ENCODE measurements around the gene IGSF23. TPM values are rescaled to one million over a fixed set of nuclear protein-coding genes. Genes with fewer than 3 reads are reported as not detected.

The IGSF23 gene
- total RNA-seq, 5 donors from 2014 or later (not counting 1 experiment from before 2014, with no cell fraction given): not detected

DNA sequence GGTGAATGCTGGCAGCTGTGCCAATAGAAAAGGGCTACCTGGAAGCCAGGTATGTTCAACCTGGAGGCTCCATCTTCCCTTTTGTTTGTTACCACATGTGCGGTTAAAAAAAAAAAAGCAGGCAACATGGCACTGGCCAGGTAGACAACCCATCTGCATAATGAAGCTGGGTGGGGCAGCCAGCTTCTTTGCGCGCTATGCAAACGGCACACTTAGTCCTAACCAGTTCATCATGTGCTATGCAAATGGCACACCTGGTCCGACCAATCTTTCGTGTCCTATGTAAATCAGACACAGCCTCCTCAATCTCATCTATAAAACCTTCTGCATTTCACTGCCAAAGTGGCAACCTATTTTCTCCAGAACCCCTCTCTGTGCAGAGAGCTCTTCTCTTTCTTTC lies 11.3 kb upstream of the IGSF23 start:
- Mint-ChIP-seq H3K4me1 (peaks cover 3 to 6% (median 5%) of the 10 kb centered on the region in 3 donors), H3K9me3 (peaks cover 0 to 13% (median 10%) of the 10 kb centered on the region in 3 donors), H3K27me3 (peaks cover 10 to 14% of the 10 kb centered on the region in 2 donors), H3K36me3 (no peaks in the 10 kb centered on the region), H3K4me3 (no peak overlapping the region), H3K27ac (no peak overlapping the region)
- CTCF ChIA-PET: no interaction called here
- Histone ChIP-seq H3K27ac (ENCODE audit: low read length) (no peak overlapping the region), H3K4me1 (ENCODE audit: control insufficient read depth in 1 of 2, extremely low read depth in 1 of 2, insufficient read depth in 2 of 2, low read length in 2 of 2) (peaks cover 0 to 4% of the 10 kb centered on the region in 2 experiments), H3K9me3 (no peaks in the 10 kb centered on the region), H3K4me3 (ENCODE audit: control insufficient read depth in 1 of 2, extremely low read depth in 1 of 2, low read length in 1 of 2) (no peak overlapping the region), H3K27me3 (replicated peaks in 1 of 2; ENCODE audit: control insufficient read depth in 2 of 2, extremely low read depth in 1 of 2, insufficient read depth in 2 of 2, low read length in 1 of 2) (peaks cover 0 to 2% of the 10 kb centered on the region in 2 experiments), H3K36me3 (ENCODE audit: control insufficient read depth in 2 of 2, extremely low read depth in 1 of 2, insufficient read depth in 1 of 2, low read length in 1 of 2) (no peaks in the 10 kb centered on the region)
- POLR2A ChIA-PET: no interaction called here
- 85% methylated on average over 6 of the region's 6 CpGs for WGBS (ENCODE audit: insufficient coverage)
- ATAC-seq (replicated peaks in 1 of 4) (no peak), DNase-seq (no peak)

DNA sequence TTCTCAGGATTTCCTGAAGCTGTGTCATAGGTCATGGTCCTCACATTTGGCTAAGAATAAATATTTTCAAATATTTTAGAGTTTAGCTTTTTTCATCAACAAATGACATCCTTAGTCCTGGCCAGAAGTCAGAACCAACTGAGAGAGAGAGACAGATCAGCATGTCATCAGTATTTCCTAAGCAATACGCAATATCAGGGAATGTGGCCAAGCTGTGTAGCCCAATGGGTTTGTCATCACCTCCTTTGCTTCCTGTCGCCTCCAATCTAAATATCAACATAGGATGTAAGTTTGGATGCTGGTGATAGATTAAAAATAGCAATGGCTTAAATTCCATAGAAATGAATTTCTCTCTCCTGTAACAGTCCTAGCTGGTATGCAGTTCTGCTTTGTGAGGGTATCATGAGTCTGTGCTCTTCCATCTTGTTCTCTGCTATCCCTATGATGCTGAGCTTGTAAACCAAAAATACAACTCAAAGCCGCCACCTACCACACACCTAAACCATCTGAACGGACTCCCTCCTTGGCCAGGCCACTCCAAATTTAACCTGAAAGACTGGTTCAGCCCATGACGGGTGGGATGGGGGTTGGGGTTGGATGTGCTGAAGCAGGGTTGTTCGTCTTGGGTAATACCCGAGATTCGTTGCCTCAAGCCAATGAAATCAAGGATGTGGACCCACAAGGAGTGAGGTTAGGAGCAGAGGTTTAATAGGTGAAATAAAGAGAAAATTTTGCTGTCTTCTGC lies 10.0 kb upstream of the IGSF23 start:
- Mint-ChIP-seq H3K4me3 (no peak overlapping the region), H3K27ac (no peak overlapping the region), H3K36me3 (no peaks in the 10 kb centered on the region), H3K27me3 (peaks cover 7 to 9% of the 10 kb centered on the region in 2 donors), H3K4me1 (peaks cover 11 to 17% (median 15%) of the 10 kb centered on the region in 3 donors), H3K9me3 (peaks cover 0 to 10% (median 5%) of the 10 kb centered on the region in 3 donors)
- peaks cover 2 to 4% of the 10 kb centered on the region in 2 experiments for H3K4me1 ChIP-seq (ENCODE audit: control insufficient read depth in 1 of 2, extremely low read depth in 1 of 2, insufficient read depth in 2 of 2, low read length in 2 of 2)
- ATAC-seq (replicated peaks in 1 of 4) (no peak), DNase-seq (no peak)
- no peak overlapping the region for H3K4me3 ChIP-seq (ENCODE audit: control insufficient read depth in 1 of 2, extremely low read depth in 1 of 2, low read length in 1 of 2)
- WGBS (ENCODE audit: insufficient coverage): 82% methylated on average over 3 of the region's 8 CpGs
- no peaks in the 10 kb centered on the region for H3K9me3 ChIP-seq
- POLR2A ChIA-PET: no interaction called here
- no peaks in the 10 kb centered on the region for H3K36me3 ChIP-seq (ENCODE audit: control insufficient read depth in 2 of 2, extremely low read depth in 1 of 2, insufficient read depth in 1 of 2, low read length in 1 of 2)
- peaks cover 0 to 2% of the 10 kb centered on the region in 2 experiments for H3K27me3 ChIP-seq (replicated peaks in 1 of 2; ENCODE audit: control insufficient read depth in 2 of 2, extremely low read depth in 1 of 2, insufficient read depth in 2 of 2, low read length in 1 of 2)
- no peak overlapping the region for H3K27ac ChIP-seq (ENCODE audit: low read length)
- CTCF ChIA-PET: no interaction called here

DNA sequence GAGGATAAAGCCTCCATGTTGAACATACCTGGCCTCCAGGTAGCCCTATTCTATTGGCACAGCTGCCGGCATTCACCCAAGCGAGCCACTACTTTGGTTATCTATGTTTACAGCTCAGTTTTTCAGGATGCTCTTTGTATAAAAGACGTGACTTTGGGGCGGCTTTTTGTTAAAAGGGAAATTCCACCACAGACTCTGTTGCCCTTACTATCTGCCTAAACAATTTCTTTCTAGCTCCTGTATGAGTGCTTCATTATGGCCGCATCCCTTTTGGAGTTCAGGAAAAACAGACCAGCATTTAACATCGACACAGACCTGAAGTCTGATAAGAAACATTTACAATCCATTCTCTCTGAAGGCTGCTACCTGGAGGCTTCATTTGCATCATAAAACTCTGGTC lies 9.1 kb upstream of the IGSF23 start:
- Histone ChIP-seq H3K9me3 (no peaks in the 10 kb centered on the region), H3K4me3 (ENCODE audit: control insufficient read depth in 1 of 2, extremely low read depth in 1 of 2, low read length in 1 of 2) (no peak overlapping the region), H3K27me3 (replicated peaks in 1 of 2; ENCODE audit: control insufficient read depth in 2 of 2, extremely low read depth in 1 of 2, insufficient read depth in 2 of 2, low read length in 1 of 2) (no peaks in the 10 kb centered on the region), H3K4me1 (ENCODE audit: control insufficient read depth in 1 of 2, extremely low read depth in 1 of 2, insufficient read depth in 2 of 2, low read length in 2 of 2) (peaks cover 2 to 4% of the 10 kb centered on the region in 2 experiments), H3K27ac (ENCODE audit: low read length) (no peak overlapping the region), H3K36me3 (ENCODE audit: control insufficient read depth in 2 of 2, extremely low read depth in 1 of 2, insufficient read depth in 1 of 2, low read length in 1 of 2) (no peaks in the 10 kb centered on the region)
- no peak for ATAC-seq (replicated peaks in 1 of 4)
- Mint-ChIP-seq H3K36me3 (no peaks in the 10 kb centered on the region), H3K4me1 (peaks cover 11 to 17% (median 15%) of the 10 kb centered on the region in 3 donors), H3K4me3 (no peak overlapping the region), H3K27ac (no peak overlapping the region), H3K9me3 (peaks cover 0 to 9% (median 0%) of the 10 kb centered on the region in 3 donors), H3K27me3 (peaks cover 5 to 6% of the 10 kb centered on the region in 2 donors)
- no peak for DNase-seq
- ChIA-PET CTCF (no interaction called here), POLR2A (no interaction called here)
- 80% methylated on average over 2 of the region's 6 CpGs for WGBS (ENCODE audit: insufficient coverage)

DNA sequence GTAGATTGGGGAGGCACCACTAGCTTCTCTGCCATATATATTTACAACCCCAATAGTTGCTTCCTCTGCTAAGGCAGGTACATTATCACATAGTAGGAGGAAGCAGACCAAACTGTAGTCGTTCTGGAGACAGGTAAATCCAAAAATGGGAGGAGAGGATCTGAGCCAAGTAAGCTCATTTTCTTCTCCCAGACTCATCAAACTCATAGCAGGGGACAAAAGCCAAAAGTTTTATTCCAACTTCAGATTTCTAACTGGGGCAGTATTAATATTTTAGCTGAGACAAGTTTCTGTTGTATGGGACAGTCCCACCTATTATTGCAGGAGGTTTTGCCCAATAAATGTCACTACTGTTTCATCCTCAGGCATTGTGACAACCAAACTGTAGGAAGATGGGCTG lies 7.8 kb upstream of the IGSF23 start:
- ATAC-seq (replicated peaks in 1 of 4): no peak
- DNase-seq: no peak
- ChIA-PET CTCF (no interaction called here), POLR2A (no interaction called here)
- no peaks in the 10 kb centered on the region for H3K36me3 ChIP-seq (ENCODE audit: control insufficient read depth in 2 of 2, extremely low read depth in 1 of 2, insufficient read depth in 1 of 2, low read length in 1 of 2)
- peaks cover 0 to 4% (median 0%) of the 10 kb centered on the region in 3 donors for H3K9me3 Mint-ChIP-seq
- peaks cover 0 to 4% of the 10 kb centered on the region in 2 donors for H3K27me3 Mint-ChIP-seq
- H3K27me3 ChIP-seq (replicated peaks in 1 of 2; ENCODE audit: control insufficient read depth in 2 of 2, extremely low read depth in 1 of 2, insufficient read depth in 2 of 2, low read length in 1 of 2): no peaks in the 10 kb centered on the region
- H3K27ac Mint-ChIP-seq: no peak overlapping the region
- no peak overlapping the region for H3K4me3 ChIP-seq (ENCODE audit: control insufficient read depth in 1 of 2, extremely low read depth in 1 of 2, low read length in 1 of 2)
- no peak overlapping the region for H3K4me3 Mint-ChIP-seq
- peaks cover 11 to 17% (median 15%) of the 10 kb centered on the region in 3 donors for H3K4me1 Mint-ChIP-seq
- peaks cover 2 to 4% of the 10 kb centered on the region in 2 experiments for H3K4me1 ChIP-seq (ENCODE audit: control insufficient read depth in 1 of 2, extremely low read depth in 1 of 2, insufficient read depth in 2 of 2, low read length in 2 of 2)
- no peaks in the 10 kb centered on the region for H3K9me3 ChIP-seq
- no CpG with 5 or more reads among the region's 1 CpG for WGBS (ENCODE audit: insufficient coverage)
- no peaks in the 10 kb centered on the region for H3K36me3 Mint-ChIP-seq
- no peak overlapping the region for H3K27ac ChIP-seq (ENCODE audit: low read length)

DNA sequence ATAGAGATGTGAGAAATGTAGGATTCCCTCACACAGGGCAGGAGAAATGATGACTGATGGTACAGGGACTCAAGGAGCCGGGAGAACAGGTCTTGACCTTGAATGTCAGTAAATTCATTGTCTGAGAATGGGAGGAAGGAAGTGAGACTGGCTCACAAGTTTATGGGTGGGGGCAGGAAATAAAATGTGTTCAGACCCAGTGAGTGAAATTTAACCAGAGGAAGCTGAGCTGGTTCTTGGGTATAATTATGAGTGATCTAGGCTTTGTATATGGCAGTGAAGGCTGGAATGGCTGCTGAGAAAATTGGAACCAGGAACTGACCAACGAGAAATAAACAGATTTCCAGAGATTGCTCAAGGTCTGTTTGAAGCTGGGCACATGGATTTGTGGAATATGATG lies 6.3 kb upstream of the IGSF23 start:
- Histone ChIP-seq H3K4me3 (ENCODE audit: control insufficient read depth in 1 of 2, extremely low read depth in 1 of 2, low read length in 1 of 2) (no peak overlapping the region), H3K27me3 (replicated peaks in 1 of 2; ENCODE audit: control insufficient read depth in 2 of 2, extremely low read depth in 1 of 2, insufficient read depth in 2 of 2, low read length in 1 of 2) (peaks cover 0 to 3% of the 10 kb centered on the region in 2 experiments), H3K4me1 (ENCODE audit: control insufficient read depth in 1 of 2, extremely low read depth in 1 of 2, insufficient read depth in 2 of 2, low read length in 2 of 2) (peaks cover 2 to 4% of the 10 kb centered on the region in 2 experiments), H3K36me3 (ENCODE audit: control insufficient read depth in 2 of 2, extremely low read depth in 1 of 2, insufficient read depth in 1 of 2, low read length in 1 of 2) (no peaks in the 10 kb centered on the region), H3K9me3 (no peaks in the 10 kb centered on the region), H3K27ac (ENCODE audit: low read length) (no peak overlapping the region)
- Mint-ChIP-seq H3K27ac (peak overlapping the region; percentile 55 to 61), H3K27me3 (peaks cover 0 to 3% of the 10 kb centered on the region in 2 donors), H3K4me1 (peaks cover 11 to 17% (median 15%) of the 10 kb centered on the region in 3 donors), H3K4me3 (peak overlapping the region in 1 of 3 donors; percentile 58), H3K9me3 (peaks cover 0 to 4% (median 0%) of the 10 kb centered on the region in 3 donors), H3K36me3 (no peaks in the 10 kb centered on the region)
- POLR2A ChIA-PET: no interaction called here
- ATAC-seq (replicated peaks in 1 of 4): peak; percentile 52 to 73 (median 58)
- CTCF ChIA-PET: no interaction called here
- 12% methylated on average over 2 of the region's 2 CpGs for WGBS (ENCODE audit: insufficient coverage)
- DNase-seq: peak in 1 of 35 experiments; percentile 5

DNA sequence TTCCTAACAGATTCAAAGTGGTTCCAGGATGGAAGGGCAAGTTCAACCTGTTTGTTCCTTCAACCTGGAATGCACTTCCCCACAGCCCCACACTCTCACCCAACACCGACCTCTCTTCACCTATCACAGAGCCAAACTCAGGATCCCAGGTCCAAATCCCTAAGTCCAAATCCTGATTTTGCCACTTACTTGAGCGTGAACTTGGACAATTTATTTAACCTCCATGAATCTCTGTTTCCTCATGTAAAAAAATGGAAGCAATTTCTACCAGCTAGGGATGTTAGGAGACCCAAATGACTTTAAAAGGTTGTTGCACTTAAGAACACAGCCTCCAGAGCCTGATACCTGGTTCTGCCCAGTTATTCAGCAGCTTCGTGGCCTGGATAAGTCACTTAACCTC lies 5.4 kb upstream of the IGSF23 start:
- Histone ChIP-seq H3K9me3 (no peaks in the 10 kb centered on the region), H3K4me1 (ENCODE audit: control insufficient read depth in 1 of 2, extremely low read depth in 1 of 2, insufficient read depth in 2 of 2, low read length in 2 of 2) (peaks cover 2 to 4% of the 10 kb centered on the region in 2 experiments), H3K27me3 (replicated peaks in 1 of 2; ENCODE audit: control insufficient read depth in 2 of 2, extremely low read depth in 1 of 2, insufficient read depth in 2 of 2, low read length in 1 of 2) (peaks cover 0 to 3% of the 10 kb centered on the region in 2 experiments), H3K36me3 (ENCODE audit: control insufficient read depth in 2 of 2, extremely low read depth in 1 of 2, insufficient read depth in 1 of 2, low read length in 1 of 2) (no peaks in the 10 kb centered on the region), H3K4me3 (ENCODE audit: control insufficient read depth in 1 of 2, extremely low read depth in 1 of 2, low read length in 1 of 2) (no peak overlapping the region), H3K27ac (ENCODE audit: low read length) (no peak overlapping the region)
- H3K9me3 Mint-ChIP-seq: peaks cover 0 to 4% (median 0%) of the 10 kb centered on the region in 3 donors
- POLR2A ChIA-PET: no interaction called here
- 83% methylated on average over 2 of the region's 3 CpGs for WGBS (ENCODE audit: insufficient coverage)
- H3K27ac Mint-ChIP-seq: peak overlapping the region in 1 of 2 donors; percentile 57
- no peak for ATAC-seq (replicated peaks in 1 of 4)
- DNase-seq: no peak
- H3K36me3 Mint-ChIP-seq: no peaks in the 10 kb centered on the region
- H3K4me3 Mint-ChIP-seq: peak overlapping the region in 1 of 3 donors; percentile 31
- peaks cover 11 to 17% (median 15%) of the 10 kb centered on the region in 3 donors for H3K4me1 Mint-ChIP-seq
- CTCF ChIA-PET: no interaction called here
- H3K27me3 Mint-ChIP-seq: peaks cover 0 to 5% of the 10 kb centered on the region in 2 donors
